Esophagus (tissue), 2 donors: ENCODE measurements around the gene INTS12. TPM values are rescaled to one million over a fixed set of nuclear protein-coding genes. Genes with fewer than 3 reads are reported as not detected.
"Not testable (repeated sequence)": the region's sequence is repeated elsewhere in the genome, so short reads cannot be mapped to it uniquely, and the experiment has no call there.

ENCODE experiments used
- H3K27ac ChIP-seq, 2 donors: one replicate each; pipeline ENCODE4 v1.5.1; 2013; ENCODE audit warnings: low read depth in 2 of 2, mild to moderate bottlenecking in 2 of 2, inconsistent platforms in 1 of 2, low read length in 1 of 2, moderate library complexity in 1 of 2
- H3K27me3 ChIP-seq, 2 donors: one replicate each; pipeline ENCODE4 v1.6.1; 2013; ENCODE audit warnings: low read length in 2 of 2, control low read depth in 1 of 2, mild to moderate bottlenecking in 1 of 2; ENCODE audit not compliant: insufficient read depth in 2 of 2, control insufficient read depth in 1 of 2
- H3K36me3 ChIP-seq, 2 donors: one replicate each; pipeline ENCODE4 v1.6.1; 2013; ENCODE audit warnings: low read length in 1 of 2; ENCODE audit not compliant: control insufficient read depth in 2 of 2, insufficient read depth in 2 of 2
- H3K4me1 ChIP-seq, 2 donors: one replicate each; pipeline ENCODE4 v1.6.1; 2013; ENCODE audit warnings: low read length in 1 of 2; ENCODE audit not compliant: control insufficient read depth in 2 of 2, insufficient read depth in 2 of 2
- H3K4me3 ChIP-seq, 2 donors: one replicate each; pipeline ENCODE4 v1.5.1; 2013; ENCODE audit warnings: low read length in 2 of 2, mild to moderate bottlenecking in 2 of 2, low read depth in 1 of 2, moderate library complexity in 1 of 2
- H3K9me3 ChIP-seq, 2 donors: one replicate each; pipeline ENCODE4 v1.6.1; 2013; ENCODE audit warnings: mild to moderate bottlenecking in 2 of 2, low read depth in 1 of 2, low read length in 1 of 2, moderate library complexity in 1 of 2; ENCODE audit not compliant: control insufficient read depth in 2 of 2, insufficient read depth in 1 of 2
- WGBS, 2 donors: extraction: QIAGEN DNeasy Blood & Tissue Kit; methylation state at CpG; one replicate each; pipeline ENCODE4 v1.1.7; 2013; 5-methylcytosine and 5-hydroxymethylcytosine counted together
- polyA plus RNA-seq, 2 donors: library from polyadenylated mRNA; stranded (reverse); fragments of 200-250 nt; gene quantifications; one replicate each; pipeline ENCODE4 v1.2.3, GENCODE V29; 2013
- donor health status: healthy with polysubstance abuse.
- donor health status: Bipolar disorder and iron deficiency.

Gene INTS12
- polyA plus RNA-seq, result 10 to 100 TPM in 1 of 2 donors, 1 to 10 TPM in 1; 9.4 to 13.9 TPM

- WGBS, 2 donors, result 0 to 1% methylated on average over 61 to 63 of the region's 63 CpGs
- H3K27ac ChIP-seq, result peak within 1 kb of the TSS; percentile 83 to 94
- H3K4me3 ChIP-seq, result peak within 1 kb of the TSS; percentile 87 to 89
- H3K4me1 ChIP-seq, result no peaks in the 10 kb centered on the region
- H3K27me3 ChIP-seq, result no peaks in the 10 kb centered on the region
- H3K36me3 ChIP-seq, result no peaks in the 10 kb centered on the region
- H3K9me3 ChIP-seq, result no peaks in the 10 kb centered on the region
Measured at GRCh38 chr4:105708181-105709080, at the start of gene INTS12, which contains the start of gene GSTCD. Gene INTS12, minus strand, starts transcription at chr4:105708689. Its CDS starts 8,684 bp downstream, at chr4:105700005. Gene GSTCD, plus strand, starts transcription at chr4:105708784. Its CDS starts 8,830 bp downstream, at chr4:105717614.

GRCh38 chr4:105755375-105755774 lies 46.9 kb upstream of the INTS12 start:
- Histone ChIP-seq H3K4me1 (no peaks in the 10 kb centered on the region), H3K9me3 (no peaks in the 10 kb centered on the region), H3K4me3 (no peak overlapping the region), H3K27ac (no peak overlapping the region), H3K36me3 (no peaks in the 10 kb centered on the region), H3K27me3 (no peaks in the 10 kb centered on the region)

GRCh38 chr4:105753361-105753760 lies 44.9 kb upstream of the INTS12 start:
- H3K27me3 ChIP-seq, result no peaks in the 10 kb centered on the region
- no peaks in the 10 kb centered on the region for H3K9me3 ChIP-seq
- no peak overlapping the region for H3K27ac ChIP-seq
- 91 to 93% methylated on average over 1 of the region's 1 CpG for WGBS, 2 donors
- no peaks in the 10 kb centered on the region for H3K4me1 ChIP-seq
- H3K36me3 ChIP-seq, result no peaks in the 10 kb centered on the region
- no peak overlapping the region for H3K4me3 ChIP-seq

GRCh38 chr4:105751718-105752299 lies 43.3 kb upstream of the INTS12 start:
- no peak overlapping the region for H3K27ac ChIP-seq
- 59 to 70% methylated on average over 2 of the region's 2 CpGs for WGBS, 2 donors
- H3K4me1 ChIP-seq, result no peaks in the 10 kb centered on the region
- H3K4me3 ChIP-seq, result no peak overlapping the region
- H3K27me3 ChIP-seq, result no peaks in the 10 kb centered on the region
- H3K36me3 ChIP-seq, result no peaks in the 10 kb centered on the region
- H3K9me3 ChIP-seq, result no peaks in the 10 kb centered on the region

- H3K4me1 ChIP-seq, result no peaks in the 10 kb centered on the region
- H3K27ac ChIP-seq, result no peak overlapping the region
- no peaks in the 10 kb centered on the region for H3K27me3 ChIP-seq
- H3K36me3 ChIP-seq, result no peaks in the 10 kb centered on the region
- H3K9me3 ChIP-seq, result no peaks in the 10 kb centered on the region
- H3K4me3 ChIP-seq, result no peak overlapping the region
- WGBS, 2 donors, result 97% methylated on average over 3 of the region's 3 CpGs
Measured at GRCh38 chr4:105748222-105748621, 39.7 kb upstream of the INTS12 start.

- Histone ChIP-seq H3K9me3 (peaks cover 0 to 3% of the 10 kb centered on the region in 2 donors), H3K27ac (no peak overlapping the region), H3K4me3 (no peak overlapping the region), H3K4me1 (no peaks in the 10 kb centered on the region), H3K36me3 (no peaks in the 10 kb centered on the region), H3K27me3 (no peaks in the 10 kb centered on the region)
- WGBS, 2 donors, result 61 to 73% methylated on average over 2 of the region's 2 CpGs
Measured at GRCh38 chr4:105741548-105741947, 33.1 kb upstream of the INTS12 start.

- not testable (repeated sequence) for H3K4me3 ChIP-seq, H3K9me3 ChIP-seq, H3K27me3 ChIP-seq, H3K27ac ChIP-seq, H3K4me1 ChIP-seq, H3K36me3 ChIP-seq
- 97% methylated on average over 8 to 10 of the region's 10 CpGs for WGBS, 2 donors
Measured at GRCh38 chr4:105735217-105735616, 26.7 kb upstream of the INTS12 start.

GRCh38 chr4:105729895-105730294 lies 21.4 kb upstream of the INTS12 start:
- not testable (repeated sequence) for H3K36me3 ChIP-seq, H3K4me3 ChIP-seq, H3K27me3 ChIP-seq, H3K27ac ChIP-seq, H3K9me3 ChIP-seq, H3K4me1 ChIP-seq
- 98% methylated on average over 4 of the region's 4 CpGs for WGBS, 2 donors

- Histone ChIP-seq H3K27ac (no peak overlapping the region), H3K9me3 (no peaks in the 10 kb centered on the region), H3K4me1 (no peaks in the 10 kb centered on the region), H3K4me3 (no peak overlapping the region), H3K27me3 (no peaks in the 10 kb centered on the region), H3K36me3 (no peaks in the 10 kb centered on the region)
- 85 to 91% methylated on average over 2 of the region's 2 CpGs for WGBS, 2 donors
Measured at GRCh38 chr4:105725623-105726022, 17.1 kb upstream of the INTS12 start.
